ENCODE measurements around the gene KLK13. TPM values are rescaled to one million over a fixed set of nuclear protein-coding genes. Genes with fewer than 3 reads are reported as not detected.

KLK13 gene
- polyA plus RNA-seq, 1 donor (not counting 4 experiments of a cell fraction or from before 2014, with no cell fraction given): 2.0 TPM

DNA sequence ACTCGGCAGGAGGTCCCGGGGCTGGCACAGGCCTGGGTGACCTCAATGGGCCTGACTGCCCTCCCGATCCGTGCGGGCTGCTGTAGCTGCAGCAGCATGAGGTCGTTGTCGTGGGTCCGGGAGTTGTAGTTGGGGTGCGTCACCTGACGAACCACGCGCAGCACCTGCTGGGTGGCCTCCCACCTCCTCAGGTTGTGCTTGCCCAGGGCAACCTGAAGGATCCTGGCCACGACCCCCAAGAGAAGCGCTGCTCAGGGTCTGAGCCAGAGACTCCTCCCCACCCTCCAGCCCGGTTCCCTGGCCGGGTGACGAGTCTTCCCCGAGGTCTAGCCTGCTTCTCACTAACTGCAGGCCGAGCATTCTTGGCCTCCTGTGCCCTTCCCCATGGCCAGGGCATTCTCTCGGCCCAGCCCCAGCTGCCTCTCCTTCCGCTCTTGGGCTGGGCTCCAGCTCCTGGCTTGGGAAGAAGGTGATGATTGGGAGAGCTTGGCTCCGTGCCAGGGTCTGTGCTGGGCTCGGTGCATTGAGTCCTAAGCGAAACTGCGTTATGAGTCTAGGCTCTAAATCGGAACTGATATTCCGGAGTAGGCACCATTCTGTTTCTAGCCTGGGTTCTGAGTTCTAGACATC is 14.7 kb upstream of the KLK13 start:
- peak overlapping the region in 1 of 3 experiments; percentile 13 for H3K4me3 ChIP-seq (ENCODE audit: control insufficient read depth in 2 of 3, extremely low read depth in 1 of 3, insufficient read depth in 2 of 3, low read depth in 1 of 3, low read length in 3 of 3)
- FAIRE-seq (no peak), DNase-seq (ENCODE audit: low read depth, low spot score) (no peak)
- H3K4me1 ChIP-seq (ENCODE audit: control insufficient read depth, extremely low read depth, insufficient read depth, low read length): peaks cover 12% of the 10 kb centered on the region
- no peaks in the 10 kb centered on the region for H3K9me3 ChIP-seq (ENCODE audit: control insufficient read depth, low read depth, low read length)
- H2AFZ ChIP-seq (ENCODE audit: control insufficient read depth, low read length): no peak overlapping the region
- H3K9me1 ChIP-seq (ENCODE audit: control insufficient read depth, extremely low read depth, insufficient read depth, low read length): no peaks in the 10 kb centered on the region
- no peak overlapping the region for H3K4me2 ChIP-seq (ENCODE audit: control insufficient read depth, extremely low read depth, insufficient read depth, low read depth, low read length)
- no peaks in the 10 kb centered on the region for H4K20me1 ChIP-seq (ENCODE audit: control insufficient read depth, extremely low read depth, insufficient read depth, low read length)
- dilution Hi-C loops (cut with MboI; ENCODE audit: extremely low pct_ligation_motif_present, low sequenced_read_pairs): no loop called here
- no peak overlapping the region for H3K27ac ChIP-seq (ENCODE audit: control insufficient read depth, insufficient read depth, low read length)
- peaks cover 4% of the 10 kb centered on the region for H3K27me3 ChIP-seq (ENCODE audit: control insufficient read depth, extremely low read depth, insufficient read depth, low read length)
- no peak for TF ChIP-seq EZH2 (IDR thresholded peaks at IDR 0.05; ENCODE audit: low read length)
- TF ChIP-seq, protein P1, sequence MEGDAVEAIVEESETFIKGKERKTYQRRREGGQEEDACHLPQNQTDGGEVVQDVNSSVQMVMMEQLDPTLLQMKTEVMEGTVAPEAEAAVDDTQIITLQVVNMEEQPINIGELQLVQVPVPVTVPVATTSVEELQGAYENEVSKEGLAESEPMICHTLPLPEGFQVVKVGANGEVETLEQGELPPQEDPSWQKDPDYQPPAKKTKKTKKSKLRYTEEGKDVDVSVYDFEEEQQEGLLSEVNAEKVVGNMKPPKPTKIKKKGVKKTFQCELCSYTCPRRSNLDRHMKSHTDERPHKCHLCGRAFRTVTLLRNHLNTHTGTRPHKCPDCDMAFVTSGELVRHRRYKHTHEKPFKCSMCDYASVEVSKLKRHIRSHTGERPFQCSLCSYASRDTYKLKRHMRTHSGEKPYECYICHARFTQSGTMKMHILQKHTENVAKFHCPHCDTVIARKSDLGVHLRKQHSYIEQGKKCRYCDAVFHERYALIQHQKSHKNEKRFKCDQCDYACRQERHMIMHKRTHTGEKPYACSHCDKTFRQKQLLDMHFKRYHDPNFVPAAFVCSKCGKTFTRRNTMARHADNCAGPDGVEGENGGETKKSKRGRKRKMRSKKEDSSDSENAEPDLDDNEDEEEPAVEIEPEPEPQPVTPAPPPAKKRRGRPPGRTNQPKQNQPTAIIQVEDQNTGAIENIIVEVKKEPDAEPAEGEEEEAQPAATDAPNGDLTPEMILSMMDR (optimal IDR thresholded peaks at IDR 0.05 in 1 of 3, IDR thresholded peaks at IDR 0.05 in 1 of 3, conservative IDR thresholded peaks at IDR 0.05 in 1 of 3; ENCODE audit: extremely low read depth in 1 of 3, insufficient read depth in 2 of 3, low read length in 3 of 3): no peak
- H3K9ac ChIP-seq (ENCODE audit: control insufficient read depth, extremely low read depth, insufficient read depth, low read length): no peak overlapping the region
- no peaks in the 10 kb centered on the region for H3K36me3 ChIP-seq (ENCODE audit: control insufficient read depth in 2 of 2, extremely low read depth in 1 of 2, insufficient read depth in 2 of 2, low read length in 2 of 2)
- no peaks in the 10 kb centered on the region for H3K79me2 ChIP-seq (ENCODE audit: control insufficient read depth, insufficient read depth, low read length)

DNA sequence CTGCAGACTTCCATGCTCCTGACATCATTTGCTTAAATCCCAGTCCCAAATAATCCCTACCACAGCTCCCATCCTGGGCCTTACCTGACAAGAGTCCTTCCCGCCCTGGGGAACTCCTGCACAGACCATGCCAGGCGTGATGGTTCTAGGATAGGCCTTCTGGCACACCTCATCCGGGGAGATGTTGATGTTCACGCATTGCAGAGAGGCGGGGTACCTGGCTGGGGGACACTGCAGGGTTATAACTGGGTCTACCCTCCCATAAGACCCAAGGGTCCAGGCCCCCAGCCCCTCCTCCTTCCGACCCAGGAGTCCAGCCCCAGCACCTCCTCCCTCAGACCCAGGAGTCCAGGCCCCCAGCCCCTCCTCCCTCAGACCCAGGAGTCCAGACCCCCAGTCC is 13.8 kb upstream of the KLK13 start:
- H3K4me3 ChIP-seq (ENCODE audit: control insufficient read depth in 2 of 3, extremely low read depth in 1 of 3, insufficient read depth in 2 of 3, low read depth in 1 of 3, low read length in 3 of 3): no peak overlapping the region
- H3K79me2 ChIP-seq (ENCODE audit: control insufficient read depth, insufficient read depth, low read length): no peaks in the 10 kb centered on the region
- H4K20me1 ChIP-seq (ENCODE audit: control insufficient read depth, extremely low read depth, insufficient read depth, low read length): no peaks in the 10 kb centered on the region
- H3K36me3 ChIP-seq (ENCODE audit: control insufficient read depth in 2 of 2, extremely low read depth in 1 of 2, insufficient read depth in 2 of 2, low read length in 2 of 2): no peaks in the 10 kb centered on the region
- DNase-seq (ENCODE audit: low read depth, low spot score): no peak
- no peak overlapping the region for H3K27ac ChIP-seq (ENCODE audit: control insufficient read depth, insufficient read depth, low read length)
- no peak overlapping the region for H3K4me2 ChIP-seq (ENCODE audit: control insufficient read depth, extremely low read depth, insufficient read depth, low read depth, low read length)
- no peak for FAIRE-seq
- H3K9me3 ChIP-seq (ENCODE audit: control insufficient read depth, low read depth, low read length): no peaks in the 10 kb centered on the region
- H3K9me1 ChIP-seq (ENCODE audit: control insufficient read depth, extremely low read depth, insufficient read depth, low read length): no peaks in the 10 kb centered on the region
- H3K4me1 ChIP-seq (ENCODE audit: control insufficient read depth, extremely low read depth, insufficient read depth, low read length): peaks cover 12% of the 10 kb centered on the region
- dilution Hi-C loops (cut with MboI; ENCODE audit: extremely low pct_ligation_motif_present, low sequenced_read_pairs): no loop called here
- H2AFZ ChIP-seq (ENCODE audit: control insufficient read depth, low read length): no peak overlapping the region
- H3K9ac ChIP-seq (ENCODE audit: control insufficient read depth, extremely low read depth, insufficient read depth, low read length): no peak overlapping the region
- H3K27me3 ChIP-seq (ENCODE audit: control insufficient read depth, extremely low read depth, insufficient read depth, low read length): peaks cover 4% of the 10 kb centered on the region
- no peak for TF ChIP-seq EZH2 (IDR thresholded peaks at IDR 0.05; ENCODE audit: low read length)
- TF ChIP-seq, protein P1 (optimal IDR thresholded peaks at IDR 0.05 in 1 of 3, IDR thresholded peaks at IDR 0.05 in 1 of 3, conservative IDR thresholded peaks at IDR 0.05 in 1 of 3; ENCODE audit: extremely low read depth in 1 of 3, insufficient read depth in 2 of 3, low read length in 3 of 3): no peak

All from keratinocyte (primary cell).